ENCODE data around the gene SULF2.

The SULF2 gene

DNA sequence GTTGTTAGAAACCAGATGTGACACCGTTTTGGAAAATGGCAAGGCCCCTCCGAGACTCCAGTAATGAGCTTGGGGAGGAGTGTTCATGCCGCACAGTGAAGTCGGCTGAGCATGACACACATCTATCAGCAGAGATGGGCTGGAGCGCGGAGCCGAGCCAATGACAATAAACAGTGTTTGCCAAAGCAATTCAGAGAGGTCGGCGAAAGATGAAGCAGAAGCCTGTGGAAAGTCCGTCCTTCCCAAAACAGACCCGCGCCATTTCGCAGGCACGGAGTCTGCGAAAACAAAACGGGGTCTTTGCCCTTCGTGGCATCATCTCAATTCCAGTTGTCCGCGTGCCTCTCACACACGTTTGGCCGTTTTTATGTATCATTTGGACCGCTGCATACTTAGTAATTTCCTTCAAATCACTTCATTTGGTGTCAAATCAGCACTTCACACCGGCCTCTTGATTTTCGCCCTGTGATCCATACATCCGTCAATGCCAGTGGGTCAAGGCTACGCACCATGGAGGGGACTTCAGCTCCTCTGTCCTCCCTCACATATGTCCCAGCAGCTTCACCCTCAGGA is 71.3 kb downstream of the SULF2 start:
- H3K9ac ChIP-seq (ENCODE audit: low read depth in 1 of 2, low read length in 2 of 2): no peak overlapping the region
- no peak overlapping the region for H3K27ac ChIP-seq (ENCODE audit: low read depth in 2 of 2, low read length in 2 of 2)

DNA sequence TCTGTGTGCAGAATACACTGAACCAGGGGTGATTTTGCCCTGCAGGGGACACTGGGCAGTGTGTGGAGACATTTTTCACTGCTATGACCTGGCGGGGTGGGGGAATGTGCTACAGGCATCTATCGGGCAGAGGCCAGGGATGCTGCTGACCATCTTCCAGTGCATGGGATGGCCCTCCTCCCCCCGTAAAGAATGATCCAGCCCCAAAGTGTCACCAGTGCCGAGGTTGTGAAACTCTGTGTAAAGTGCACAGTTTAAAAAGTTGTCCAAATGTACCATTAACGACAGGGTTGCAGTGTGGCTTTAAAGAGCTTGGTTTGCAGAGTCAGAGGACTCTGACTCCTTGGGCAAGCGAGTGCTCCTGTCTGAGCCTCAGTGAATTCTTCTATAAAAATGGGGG is 72.1 kb downstream of the SULF2 start:
- Histone ChIP-seq H3K4me3 (ENCODE audit: low read length in 2 of 2) (no peak overlapping the region), H3K9ac (ENCODE audit: low read depth in 1 of 2, low read length in 2 of 2) (no peak overlapping the region), H3K27me3 (ENCODE audit: control insufficient read depth in 2 of 2, insufficient read depth in 2 of 2, low read length in 2 of 2) (peaks cover 0 to 3% of the 10 kb centered on the region in 2 donors), H3K9me3 (ENCODE audit: control insufficient read depth in 2 of 2, low read length in 2 of 2) (no peaks in the 10 kb centered on the region), H3K27ac (ENCODE audit: low read depth in 2 of 2, low read length in 2 of 2) (no peak overlapping the region), H3K36me3 (ENCODE audit: control insufficient read depth in 2 of 2, insufficient read depth in 2 of 2, low read length in 2 of 2) (no peaks in the 10 kb centered on the region), H3K4me1 (ENCODE audit: control insufficient read depth in 2 of 2, insufficient read depth in 2 of 2, low read length in 2 of 2) (no peaks in the 10 kb centered on the region)

More for the DNA sequence above, 71.3 kb downstream of the SULF2 start:
- Histone ChIP-seq H3K4me1 (ENCODE audit: control insufficient read depth in 2 of 2, insufficient read depth in 2 of 2, low read length in 2 of 2) (no peaks in the 10 kb centered on the region), H3K27me3 (ENCODE audit: control insufficient read depth in 2 of 2, insufficient read depth in 2 of 2, low read length in 2 of 2) (peaks cover 0 to 3% of the 10 kb centered on the region in 2 donors), H3K36me3 (ENCODE audit: control insufficient read depth in 2 of 2, insufficient read depth in 2 of 2, low read length in 2 of 2) (no peaks in the 10 kb centered on the region), H3K9me3 (ENCODE audit: control insufficient read depth in 2 of 2, low read length in 2 of 2) (no peaks in the 10 kb centered on the region), H3K4me3 (ENCODE audit: low read length in 2 of 2) (no peak overlapping the region)

DNA sequence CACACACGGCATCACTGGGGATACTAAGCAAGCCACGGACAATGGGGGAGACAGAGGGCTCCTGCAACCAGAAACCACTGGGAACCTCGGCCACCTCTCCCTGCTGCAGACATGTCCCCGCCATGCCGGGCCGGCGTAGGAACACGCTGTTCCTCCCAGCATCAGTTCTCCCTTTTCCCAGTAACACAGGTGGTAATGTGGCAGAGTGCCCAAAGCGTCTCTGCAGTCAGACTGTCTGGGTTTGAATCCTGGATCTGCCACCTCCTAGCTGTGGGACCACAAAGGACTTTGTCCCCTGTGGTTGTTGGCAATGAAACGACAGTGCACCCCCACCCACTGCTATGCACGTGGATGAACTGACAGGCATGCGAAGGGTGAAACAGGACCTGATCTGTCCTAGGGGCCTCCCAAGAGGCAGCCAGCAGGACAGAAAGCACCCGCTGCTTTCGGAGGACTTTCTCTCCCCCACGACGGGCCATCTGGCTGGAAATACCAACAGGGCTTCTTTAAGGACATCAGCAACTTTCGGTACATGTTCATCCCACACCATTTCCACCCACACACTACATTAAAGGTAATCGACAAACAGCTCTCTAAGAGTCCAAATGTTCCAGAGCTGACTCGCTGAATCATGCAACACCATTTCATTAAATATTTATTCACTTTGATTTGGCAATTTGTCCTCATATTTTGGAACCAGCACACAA is 74.1 kb downstream of the SULF2 start:
- H3K27ac ChIP-seq (ENCODE audit: low read depth in 2 of 2, low read length in 2 of 2): no peak overlapping the region
- H3K9ac ChIP-seq (ENCODE audit: low read depth in 1 of 2, low read length in 2 of 2): no peak overlapping the region
- no peak overlapping the region for H3K4me3 ChIP-seq (ENCODE audit: low read length in 2 of 2)
- peaks cover 0 to 3% of the 10 kb centered on the region in 2 donors for H3K27me3 ChIP-seq (ENCODE audit: control insufficient read depth in 2 of 2, insufficient read depth in 2 of 2, low read length in 2 of 2)
- no peaks in the 10 kb centered on the region for H3K36me3 ChIP-seq (ENCODE audit: control insufficient read depth in 2 of 2, insufficient read depth in 2 of 2, low read length in 2 of 2)
- no peaks in the 10 kb centered on the region for H3K9me3 ChIP-seq (ENCODE audit: control insufficient read depth in 2 of 2, low read length in 2 of 2)
- no peaks in the 10 kb centered on the region for H3K4me1 ChIP-seq (ENCODE audit: control insufficient read depth in 2 of 2, insufficient read depth in 2 of 2, low read length in 2 of 2)

DNA sequence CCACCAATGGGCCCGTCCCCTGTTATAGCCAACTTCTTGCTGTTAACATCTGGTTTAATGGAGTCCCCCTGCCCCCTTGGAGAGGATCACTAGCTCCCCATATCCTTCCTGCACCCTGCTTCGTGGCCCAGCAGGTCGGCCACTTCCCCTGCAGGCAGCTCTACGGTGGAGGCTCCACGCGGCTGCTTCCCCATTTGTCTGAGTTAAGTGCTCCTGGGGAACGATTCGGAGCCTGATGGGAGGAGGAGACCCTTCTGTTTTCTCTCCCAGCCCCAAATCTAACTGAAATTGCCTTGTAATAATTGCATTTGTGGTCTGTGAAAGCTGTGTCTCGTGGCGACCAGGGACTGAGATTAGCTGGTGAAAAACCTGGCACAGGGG is 74.6 kb downstream of the SULF2 start:
- no peak overlapping the region for H3K9ac ChIP-seq (ENCODE audit: low read depth in 1 of 2, low read length in 2 of 2)
- H3K9me3 ChIP-seq (ENCODE audit: control insufficient read depth in 2 of 2, low read length in 2 of 2): no peaks in the 10 kb centered on the region
- H3K4me3 ChIP-seq (ENCODE audit: low read length in 2 of 2): no peak overlapping the region
- H3K27ac ChIP-seq (ENCODE audit: low read depth in 2 of 2, low read length in 2 of 2): no peak overlapping the region
- H3K36me3 ChIP-seq (ENCODE audit: control insufficient read depth in 2 of 2, insufficient read depth in 2 of 2, low read length in 2 of 2): no peaks in the 10 kb centered on the region
- H3K27me3 ChIP-seq (ENCODE audit: control insufficient read depth in 2 of 2, insufficient read depth in 2 of 2, low read length in 2 of 2): peaks cover 0 to 3% of the 10 kb centered on the region in 2 donors
- H3K4me1 ChIP-seq (ENCODE audit: control insufficient read depth in 2 of 2, insufficient read depth in 2 of 2, low read length in 2 of 2): no peaks in the 10 kb centered on the region

DNA sequence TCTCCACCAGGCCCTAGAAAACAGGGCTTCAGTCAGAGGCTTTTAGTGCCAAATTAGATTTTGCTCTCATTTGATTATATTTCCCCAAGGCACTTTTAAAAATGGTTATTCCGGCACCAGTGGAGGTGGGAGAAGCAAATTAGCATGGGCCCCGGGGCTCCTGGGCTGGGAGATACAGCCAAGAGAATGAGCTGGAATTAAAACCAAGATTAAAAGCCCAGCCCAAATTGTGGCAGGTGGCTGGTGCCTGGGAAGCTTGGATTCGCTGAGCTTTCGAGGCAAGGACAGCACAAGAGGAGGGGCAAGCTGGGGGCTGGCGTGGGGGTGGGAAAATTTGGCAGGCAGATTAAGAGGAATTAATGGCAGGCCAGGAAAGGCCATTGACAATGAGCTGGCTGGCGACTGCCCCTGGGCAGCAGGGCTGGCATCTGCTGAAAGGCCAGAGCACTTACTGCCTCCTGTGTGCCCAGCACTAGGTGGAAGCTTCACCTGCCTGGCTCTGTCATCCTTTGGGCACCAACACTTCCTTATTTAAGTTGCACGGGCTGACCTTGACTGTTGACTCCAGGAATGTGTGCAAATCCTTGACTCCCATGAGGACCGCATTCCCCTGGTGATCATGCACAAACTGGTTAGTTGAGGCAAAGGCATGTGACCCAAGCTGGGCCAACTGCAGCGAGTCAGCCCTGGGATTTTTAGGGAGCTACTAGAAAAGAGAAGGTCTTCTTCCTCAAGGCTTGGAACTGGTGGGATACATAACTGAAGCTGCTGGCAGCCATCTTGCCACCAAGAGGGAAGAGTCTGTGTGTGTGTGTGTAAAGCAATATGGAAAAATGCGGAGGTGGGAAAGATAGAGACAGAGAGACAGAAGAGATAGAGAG is 76.1 kb downstream of the SULF2 start:
- Histone ChIP-seq H3K36me3 (ENCODE audit: control insufficient read depth in 2 of 2, insufficient read depth in 2 of 2, low read length in 2 of 2) (no peaks in the 10 kb centered on the region), H3K27ac (ENCODE audit: low read depth in 2 of 2, low read length in 2 of 2) (no peak overlapping the region), H3K9ac (ENCODE audit: low read depth in 1 of 2, low read length in 2 of 2) (no peak overlapping the region), H3K4me3 (ENCODE audit: low read length in 2 of 2) (no peak overlapping the region), H3K4me1 (ENCODE audit: control insufficient read depth in 2 of 2, insufficient read depth in 2 of 2, low read length in 2 of 2) (no peaks in the 10 kb centered on the region), H3K27me3 (ENCODE audit: control insufficient read depth in 2 of 2, insufficient read depth in 2 of 2, low read length in 2 of 2) (no peaks in the 10 kb centered on the region), H3K9me3 (ENCODE audit: control insufficient read depth in 2 of 2, low read length in 2 of 2) (no peaks in the 10 kb centered on the region)

DNA sequence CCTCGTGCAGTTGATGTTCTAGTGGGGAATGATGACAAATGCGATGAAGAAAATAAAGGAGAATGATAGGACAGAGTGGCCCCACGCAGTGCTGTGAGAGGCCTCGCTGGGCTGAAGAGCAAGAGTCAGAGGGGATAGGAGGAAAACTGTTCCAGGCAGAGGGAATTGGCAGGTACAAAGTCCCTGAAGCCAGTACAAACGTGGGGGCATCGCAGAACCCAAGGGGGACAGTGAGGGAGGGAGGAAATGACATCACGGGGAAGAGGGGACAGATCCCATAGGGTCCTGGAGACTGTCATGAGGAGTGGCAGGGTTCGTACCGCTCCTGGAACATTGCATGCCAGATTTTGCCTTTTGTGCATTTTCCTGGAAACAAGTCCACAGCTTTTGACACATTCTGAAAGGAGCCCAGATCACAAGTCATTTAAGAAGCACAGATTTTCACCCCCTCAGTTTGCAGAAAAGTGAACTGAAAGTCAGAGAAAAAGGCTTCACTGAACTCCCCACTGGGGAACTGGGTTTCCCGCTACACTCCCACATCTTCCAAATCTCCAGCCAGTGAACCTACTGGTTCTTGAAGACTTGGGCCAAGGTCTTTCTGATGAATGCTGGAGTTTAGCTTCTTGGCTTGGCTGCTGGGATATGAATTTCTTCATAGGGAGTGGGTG is 77.0 kb downstream of the SULF2 start:
- no peaks in the 10 kb centered on the region for H3K9me3 ChIP-seq (ENCODE audit: control insufficient read depth in 2 of 2, low read length in 2 of 2)
- H3K4me1 ChIP-seq (ENCODE audit: control insufficient read depth in 2 of 2, insufficient read depth in 2 of 2, low read length in 2 of 2): no peaks in the 10 kb centered on the region
- H3K27ac ChIP-seq (ENCODE audit: low read depth in 2 of 2, low read length in 2 of 2): peak overlapping the region in 1 of 2 donors; percentile 10
- no peaks in the 10 kb centered on the region for H3K36me3 ChIP-seq (ENCODE audit: control insufficient read depth in 2 of 2, insufficient read depth in 2 of 2, low read length in 2 of 2)
- H3K27me3 ChIP-seq (ENCODE audit: control insufficient read depth in 2 of 2, insufficient read depth in 2 of 2, low read length in 2 of 2): no peaks in the 10 kb centered on the region
- no peak overlapping the region for H3K4me3 ChIP-seq (ENCODE audit: low read length in 2 of 2)
- H3K9ac ChIP-seq (ENCODE audit: low read depth in 1 of 2, low read length in 2 of 2): no peak overlapping the region

DNA sequence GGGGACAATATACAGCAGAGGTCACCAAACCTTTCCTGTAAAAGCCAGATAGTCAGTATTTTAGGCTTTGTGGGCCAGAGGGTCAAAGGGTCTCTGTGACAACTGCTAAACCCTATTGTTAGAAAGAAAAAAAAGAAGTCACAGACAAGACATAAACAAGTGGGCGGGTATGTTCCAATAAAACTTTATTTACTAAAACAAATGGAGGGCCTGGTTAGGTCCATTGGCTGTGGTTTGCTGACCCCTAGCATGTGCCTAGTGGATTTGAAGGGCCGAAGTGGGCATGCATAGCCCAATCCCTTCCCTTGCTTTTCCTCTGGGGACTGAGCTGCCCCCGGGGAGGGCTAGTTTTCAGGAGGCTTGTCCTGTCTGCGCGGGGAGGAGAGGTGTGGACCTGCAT is 78.9 kb downstream of the SULF2 start:
- Histone ChIP-seq H3K27ac (ENCODE audit: low read depth in 2 of 2, low read length in 2 of 2) (no peak overlapping the region), H3K4me1 (ENCODE audit: control insufficient read depth in 2 of 2, insufficient read depth in 2 of 2, low read length in 2 of 2) (no peaks in the 10 kb centered on the region), H3K4me3 (ENCODE audit: low read length in 2 of 2) (no peak overlapping the region), H3K36me3 (ENCODE audit: control insufficient read depth in 2 of 2, insufficient read depth in 2 of 2, low read length in 2 of 2) (peaks cover 0 to 3% of the 10 kb centered on the region in 2 donors), H3K9ac (ENCODE audit: low read depth in 1 of 2, low read length in 2 of 2) (no peak overlapping the region), H3K9me3 (ENCODE audit: control insufficient read depth in 2 of 2, low read length in 2 of 2) (no peaks in the 10 kb centered on the region), H3K27me3 (ENCODE audit: control insufficient read depth in 2 of 2, insufficient read depth in 2 of 2, low read length in 2 of 2) (no peaks in the 10 kb centered on the region)

DNA sequence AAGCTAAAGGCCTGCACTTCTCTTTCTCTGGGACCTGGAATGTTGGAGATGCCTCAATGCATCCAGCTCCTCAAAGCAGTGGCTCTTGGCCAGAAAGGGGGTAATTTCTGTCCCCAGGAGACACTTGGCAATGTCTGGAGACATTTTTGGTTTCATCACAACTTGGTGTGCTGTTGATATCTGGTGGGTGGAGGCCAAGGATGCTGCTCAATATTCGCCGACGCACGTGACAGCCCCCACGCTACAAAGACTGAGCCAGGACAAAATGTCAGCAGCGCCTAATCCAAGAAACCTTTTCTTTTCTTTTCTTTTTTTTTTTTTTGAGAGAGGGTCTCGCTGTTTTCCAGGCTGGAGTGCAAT is 79.8 kb downstream of the SULF2 start:
- Histone ChIP-seq H3K9ac (ENCODE audit: low read depth in 1 of 2, low read length in 2 of 2) (no peak overlapping the region), H3K4me3 (ENCODE audit: low read length in 2 of 2) (no peak overlapping the region), H3K4me1 (ENCODE audit: control insufficient read depth in 2 of 2, insufficient read depth in 2 of 2, low read length in 2 of 2) (no peaks in the 10 kb centered on the region)

DNA sequence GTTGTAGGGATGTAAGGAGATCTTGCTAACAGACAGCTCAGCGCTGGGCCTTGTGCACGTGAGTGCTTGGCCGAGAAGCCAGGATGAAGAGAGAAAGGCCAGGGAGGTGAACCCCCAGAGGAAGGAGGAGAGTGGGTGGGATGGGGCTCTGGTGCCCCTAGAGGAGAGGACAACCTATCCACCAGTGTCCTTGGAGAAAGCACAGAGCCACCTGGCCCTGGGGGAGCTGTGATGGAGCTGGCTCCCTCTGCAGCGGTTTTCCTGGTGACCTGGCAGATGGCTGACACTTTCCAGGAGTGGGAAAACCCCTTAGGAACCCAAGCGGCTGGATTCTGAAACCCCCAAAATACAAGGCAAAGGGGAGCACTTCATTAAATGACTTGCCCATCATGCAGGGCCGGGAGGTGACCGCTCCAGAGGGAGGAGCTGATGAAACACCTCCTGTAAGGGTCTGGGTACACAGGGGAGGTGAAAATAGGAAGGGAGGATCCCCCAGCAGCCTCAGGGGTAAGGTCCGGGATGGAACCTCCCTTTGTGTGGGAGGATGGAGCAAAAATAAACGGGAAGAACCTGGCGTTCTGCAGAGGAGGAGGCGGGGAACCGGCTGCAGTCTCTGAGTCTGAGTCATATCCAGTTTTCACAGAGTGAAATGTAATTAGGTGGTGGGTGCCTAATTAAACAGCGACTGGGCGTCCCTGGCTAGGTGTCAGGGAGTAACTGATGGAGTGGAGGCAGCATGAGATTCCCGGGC is 80.4 kb downstream of the SULF2 start:
- Histone ChIP-seq H3K27ac (ENCODE audit: low read depth in 2 of 2, low read length in 2 of 2) (no peak overlapping the region), H3K36me3 (ENCODE audit: control insufficient read depth in 2 of 2, insufficient read depth in 2 of 2, low read length in 2 of 2) (peaks cover 0 to 3% of the 10 kb centered on the region in 2 donors), H3K9me3 (ENCODE audit: control insufficient read depth in 2 of 2, low read length in 2 of 2) (no peaks in the 10 kb centered on the region), H3K27me3 (ENCODE audit: control insufficient read depth in 2 of 2, insufficient read depth in 2 of 2, low read length in 2 of 2) (no peaks in the 10 kb centered on the region), H3K4me1 (ENCODE audit: control insufficient read depth in 2 of 2, insufficient read depth in 2 of 2, low read length in 2 of 2) (no peaks in the 10 kb centered on the region), H3K9ac (ENCODE audit: low read depth in 1 of 2, low read length in 2 of 2) (no peak overlapping the region), H3K4me3 (ENCODE audit: low read length in 2 of 2) (no peak overlapping the region)

More for the DNA sequence above, 79.8 kb downstream of the SULF2 start:
- no peak overlapping the region for H3K27ac ChIP-seq (ENCODE audit: low read depth in 2 of 2, low read length in 2 of 2)
- H3K36me3 ChIP-seq (ENCODE audit: control insufficient read depth in 2 of 2, insufficient read depth in 2 of 2, low read length in 2 of 2): peaks cover 0 to 3% of the 10 kb centered on the region in 2 donors
- no peaks in the 10 kb centered on the region for H3K27me3 ChIP-seq (ENCODE audit: control insufficient read depth in 2 of 2, insufficient read depth in 2 of 2, low read length in 2 of 2)
- H3K9me3 ChIP-seq (ENCODE audit: control insufficient read depth in 2 of 2, low read length in 2 of 2): no peaks in the 10 kb centered on the region

Data from mucosa of rectum (tissue), 2 donors.